ENCODE data around the gene COBL.

COBL gene

DNA sequence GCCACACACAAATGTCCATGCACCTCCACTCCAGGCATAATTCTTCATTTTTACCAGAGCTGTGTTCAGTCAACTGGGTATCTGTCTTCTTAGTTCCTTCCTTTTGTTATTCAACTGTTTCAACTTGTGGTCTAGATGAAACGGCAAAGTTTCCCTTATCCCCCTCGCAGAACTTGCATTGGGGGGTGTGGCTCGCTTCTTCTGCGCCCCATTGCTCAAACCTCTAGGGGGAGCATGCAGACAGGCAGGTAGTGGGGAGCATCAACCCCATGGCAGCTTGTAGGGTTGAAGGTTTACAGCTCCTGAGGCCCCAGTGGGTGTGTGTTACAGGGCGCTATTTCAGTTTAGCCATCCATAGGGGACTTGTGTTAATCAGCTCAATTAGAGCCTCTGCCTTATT lies 38.3 kb upstream of the COBL start:
- no peak for DNase-seq
- in situ Hi-C loops (cut with HindIII; ENCODE audit: low pct_ligation_motif_present, low sequenced_read_pairs) = no loop called here
- no peaks in the 10 kb centered on the region for H3K27me3 ChIP-seq (replicated peaks)
- TF ChIP-seq, protein P1, sequence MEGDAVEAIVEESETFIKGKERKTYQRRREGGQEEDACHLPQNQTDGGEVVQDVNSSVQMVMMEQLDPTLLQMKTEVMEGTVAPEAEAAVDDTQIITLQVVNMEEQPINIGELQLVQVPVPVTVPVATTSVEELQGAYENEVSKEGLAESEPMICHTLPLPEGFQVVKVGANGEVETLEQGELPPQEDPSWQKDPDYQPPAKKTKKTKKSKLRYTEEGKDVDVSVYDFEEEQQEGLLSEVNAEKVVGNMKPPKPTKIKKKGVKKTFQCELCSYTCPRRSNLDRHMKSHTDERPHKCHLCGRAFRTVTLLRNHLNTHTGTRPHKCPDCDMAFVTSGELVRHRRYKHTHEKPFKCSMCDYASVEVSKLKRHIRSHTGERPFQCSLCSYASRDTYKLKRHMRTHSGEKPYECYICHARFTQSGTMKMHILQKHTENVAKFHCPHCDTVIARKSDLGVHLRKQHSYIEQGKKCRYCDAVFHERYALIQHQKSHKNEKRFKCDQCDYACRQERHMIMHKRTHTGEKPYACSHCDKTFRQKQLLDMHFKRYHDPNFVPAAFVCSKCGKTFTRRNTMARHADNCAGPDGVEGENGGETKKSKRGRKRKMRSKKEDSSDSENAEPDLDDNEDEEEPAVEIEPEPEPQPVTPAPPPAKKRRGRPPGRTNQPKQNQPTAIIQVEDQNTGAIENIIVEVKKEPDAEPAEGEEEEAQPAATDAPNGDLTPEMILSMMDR (IDR thresholded peaks at IDR 0.05; ENCODE audit: low read depth, low read length, missing control alignments) = peak; percentile 14
- H3K27ac ChIP-seq = no peak overlapping the region
- H3K4me3 ChIP-seq (ENCODE audit: low read depth, low read length) = no peak overlapping the region
- no peaks in the 10 kb centered on the region for H3K36me3 ChIP-seq (replicated peaks)

- TF ChIP-seq, protein P1 (IDR thresholded peaks at IDR 0.05; ENCODE audit: low read depth, low read length, missing control alignments) = no peak
Measured at GRCh38 chr7:51354434-51354833, 37.8 kb upstream of the COBL start.

GRCh38 chr7:51352174-51353100 lies 35.8 kb upstream of the COBL start:
- TF ChIP-seq, protein P1 (IDR thresholded peaks at IDR 0.05; ENCODE audit: low read depth, low read length, missing control alignments) = no peak
- Histone ChIP-seq H3K36me3 (replicated peaks) (no peaks in the 10 kb centered on the region), H3K27ac (no peak overlapping the region), H3K27me3 (replicated peaks) (no peaks in the 10 kb centered on the region), H3K4me3 (ENCODE audit: low read depth, low read length) (no peak overlapping the region)
- in situ Hi-C loops (cut with HindIII; ENCODE audit: low pct_ligation_motif_present, low sequenced_read_pairs) = no loop called here
- no peak for DNase-seq

More at GRCh38 chr7:51354434-51354833, 37.8 kb upstream of the COBL start:
- in situ Hi-C loops (cut with HindIII; ENCODE audit: low pct_ligation_motif_present, low sequenced_read_pairs) = no loop called here
- no peak for DNase-seq
- H3K36me3 ChIP-seq (replicated peaks) = no peaks in the 10 kb centered on the region
- H3K27ac ChIP-seq = no peak overlapping the region
- H3K4me3 ChIP-seq (ENCODE audit: low read depth, low read length) = no peak overlapping the region
- no peaks in the 10 kb centered on the region for H3K27me3 ChIP-seq (replicated peaks)

GRCh38 chr7:51351661-51352060 lies 35.1 kb upstream of the COBL start:
- Histone ChIP-seq H3K27ac (no peak overlapping the region), H3K27me3 (replicated peaks) (no peaks in the 10 kb centered on the region), H3K4me3 (ENCODE audit: low read depth, low read length) (no peak overlapping the region), H3K36me3 (replicated peaks) (no peaks in the 10 kb centered on the region)
- DNase-seq = peak; percentile 66
- in situ Hi-C loops (cut with HindIII; ENCODE audit: low pct_ligation_motif_present, low sequenced_read_pairs) = no loop called here
- TF ChIP-seq, protein P1 (IDR thresholded peaks at IDR 0.05; ENCODE audit: low read depth, low read length, missing control alignments) = no peak

- H3K27me3 ChIP-seq (replicated peaks) = no peaks in the 10 kb centered on the region
- in situ Hi-C loops (cut with HindIII; ENCODE audit: low pct_ligation_motif_present, low sequenced_read_pairs) = no loop called here
- no peak for DNase-seq
- TF ChIP-seq, protein P1 (IDR thresholded peaks at IDR 0.05; ENCODE audit: low read depth, low read length, missing control alignments) = no peak
- H3K4me3 ChIP-seq (ENCODE audit: low read depth, low read length) = no peak overlapping the region
- no peak overlapping the region for H3K27ac ChIP-seq
- no peaks in the 10 kb centered on the region for H3K36me3 ChIP-seq (replicated peaks)
Measured at GRCh38 chr7:51350546-51350896, 33.9 kb upstream of the COBL start.

All from brain microvascular endothelial cell (primary cell).